ENCODE data around the gene SUSD6. TPM values are rescaled to one million over a fixed set of nuclear protein-coding genes. Genes with fewer than 3 reads are reported as not detected.
"Not testable (repeated sequence)": the region's sequence is repeated elsewhere in the genome, so short reads cannot be mapped to it uniquely, and the experiment has no call there.

The SUSD6 gene
- total RNA-seq, 1 donor from 2014 or later = 67.1 TPM

DNA sequence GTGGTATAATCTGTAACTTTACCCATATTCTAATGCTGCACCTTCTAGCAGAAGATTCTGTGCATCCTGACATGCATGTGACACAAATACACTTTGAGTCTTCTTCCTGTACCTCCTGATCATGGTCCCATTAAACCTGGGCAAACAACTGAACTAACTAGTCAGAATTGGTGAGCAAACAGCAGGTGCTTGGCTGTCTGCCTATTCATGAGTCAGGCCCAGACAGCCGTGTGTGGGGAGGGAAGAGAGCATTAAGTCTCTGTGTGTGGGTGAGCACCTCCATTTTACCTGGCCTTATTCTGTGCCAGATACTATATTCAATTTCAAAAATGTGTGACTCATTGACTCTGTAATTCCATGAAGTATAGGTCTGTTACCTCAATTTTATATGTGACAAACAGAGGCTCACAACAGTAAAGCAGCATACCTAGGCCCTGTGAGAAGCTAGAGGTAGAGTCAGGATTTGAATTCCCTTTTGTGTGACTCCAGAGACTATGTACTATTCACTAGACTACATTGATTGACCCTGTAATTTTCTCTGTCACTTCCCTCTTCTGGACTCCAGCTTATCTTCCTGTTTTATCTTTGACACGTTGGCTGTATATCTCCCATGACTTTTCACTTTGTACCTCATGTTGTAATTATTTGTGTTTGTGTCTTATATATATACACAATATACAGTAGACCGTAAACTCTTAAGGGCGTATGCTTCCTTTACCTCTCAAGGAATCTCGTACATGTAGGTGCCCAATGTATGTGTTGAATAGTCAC lies 32.2 kb downstream of the SUSD6 start:
- Mint-ChIP-seq H3K27ac (peak overlapping the region; percentile 85), H3K36me3 (ENCODE audit: low read depth) (peaks cover 51% of the 10 kb centered on the region), H3K4me1 (peaks cover 91% of the 10 kb centered on the region), H3K9me3 (peaks cover 19% of the 10 kb centered on the region), H3K4me3 (peak overlapping the region; percentile 52), H3K27me3 (no peaks in the 10 kb centered on the region)
- ChIA-PET POLR2A (no interaction called here), CTCF (no interaction called here)
- intact Hi-C loops (cut with micrococcal nuclease) = loop anchor here (2.0 kb wide), 1 partner anchor 23 kb away; no protein-coding TSS in a partner anchor
- ATAC-seq (ENCODE audit: low read depth) (no peak), DNase-seq (no peak)
- TF ChIP-seq, protein P1, sequence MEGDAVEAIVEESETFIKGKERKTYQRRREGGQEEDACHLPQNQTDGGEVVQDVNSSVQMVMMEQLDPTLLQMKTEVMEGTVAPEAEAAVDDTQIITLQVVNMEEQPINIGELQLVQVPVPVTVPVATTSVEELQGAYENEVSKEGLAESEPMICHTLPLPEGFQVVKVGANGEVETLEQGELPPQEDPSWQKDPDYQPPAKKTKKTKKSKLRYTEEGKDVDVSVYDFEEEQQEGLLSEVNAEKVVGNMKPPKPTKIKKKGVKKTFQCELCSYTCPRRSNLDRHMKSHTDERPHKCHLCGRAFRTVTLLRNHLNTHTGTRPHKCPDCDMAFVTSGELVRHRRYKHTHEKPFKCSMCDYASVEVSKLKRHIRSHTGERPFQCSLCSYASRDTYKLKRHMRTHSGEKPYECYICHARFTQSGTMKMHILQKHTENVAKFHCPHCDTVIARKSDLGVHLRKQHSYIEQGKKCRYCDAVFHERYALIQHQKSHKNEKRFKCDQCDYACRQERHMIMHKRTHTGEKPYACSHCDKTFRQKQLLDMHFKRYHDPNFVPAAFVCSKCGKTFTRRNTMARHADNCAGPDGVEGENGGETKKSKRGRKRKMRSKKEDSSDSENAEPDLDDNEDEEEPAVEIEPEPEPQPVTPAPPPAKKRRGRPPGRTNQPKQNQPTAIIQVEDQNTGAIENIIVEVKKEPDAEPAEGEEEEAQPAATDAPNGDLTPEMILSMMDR (IDR thresholded peaks at IDR 0.05) = no peak

DNA sequence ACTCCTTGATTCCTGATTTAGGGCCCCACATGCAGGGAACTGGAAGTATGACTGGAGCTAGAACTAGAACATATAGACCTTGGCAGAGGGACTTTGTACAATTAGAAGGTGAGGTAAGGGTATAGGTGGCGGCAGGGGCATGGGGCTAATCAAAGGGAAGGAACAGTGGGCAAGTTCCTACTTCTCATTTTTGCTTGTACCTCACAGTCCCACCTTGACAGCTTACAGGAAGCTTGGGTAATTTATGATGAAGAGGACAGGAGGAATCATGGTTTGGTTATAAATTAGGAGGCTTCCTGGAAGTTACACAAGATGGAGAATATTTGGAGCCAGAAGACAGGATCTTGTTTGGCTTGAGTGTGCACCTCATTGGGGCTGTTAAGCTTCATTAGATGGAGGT lies 33.4 kb downstream of the SUSD6 start:
- H3K9me3 Mint-ChIP-seq = peaks cover 19% of the 10 kb centered on the region
- H3K27me3 Mint-ChIP-seq = no peaks in the 10 kb centered on the region
- intact Hi-C loops (cut with micrococcal nuclease) = no loop called here
- TF ChIP-seq, protein P1 (IDR thresholded peaks at IDR 0.05) = no peak
- POLR2A ChIA-PET = interaction anchor here (0.6 to 1.0 kb wide), 2 partner anchors 9 to 22 kb away, joined by 3 read pairs; no protein-coding TSS in a partner anchor
- peak overlapping the region; percentile 49 for H3K4me3 Mint-ChIP-seq
- peaks cover 51% of the 10 kb centered on the region for H3K36me3 Mint-ChIP-seq (ENCODE audit: low read depth)
- CTCF ChIA-PET = interaction anchor here (1.4 kb wide), 1 partner anchor 20 kb away, joined by 4 read pairs; no protein-coding TSS in a partner anchor
- no peak for DNase-seq
- ATAC-seq (ENCODE audit: low read depth) = no peak
- peaks cover 92% of the 10 kb centered on the region for H3K4me1 Mint-ChIP-seq
- H3K27ac Mint-ChIP-seq = peak overlapping the region; percentile 74

DNA sequence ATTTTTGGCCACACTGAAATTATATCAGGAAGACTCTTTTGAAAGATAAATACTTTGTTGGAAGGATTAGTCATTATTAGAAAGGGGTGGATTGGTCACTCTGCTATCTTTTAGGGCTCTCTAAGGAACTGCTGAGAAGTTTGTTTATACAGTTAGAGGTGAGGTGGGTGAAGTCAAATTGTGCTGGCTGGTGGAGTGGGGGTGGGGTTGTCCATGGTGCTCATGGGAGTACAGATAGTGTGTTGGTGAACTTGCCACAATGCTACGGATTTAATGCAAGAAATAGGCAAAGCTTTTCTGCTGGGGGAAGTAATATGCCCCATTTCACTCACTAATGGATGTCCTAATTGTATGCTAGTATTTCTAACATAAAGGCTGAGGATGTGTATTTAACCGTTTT lies 35.8 kb downstream of the SUSD6 start:
- TF ChIP-seq, protein P1 (IDR thresholded peaks at IDR 0.05) = no peak
- intact Hi-C loops (cut with micrococcal nuclease) = no loop called here
- ChIA-PET POLR2A (interaction anchor here (1.5 kb wide), 1 partner anchor 8 kb away, joined by 3 read pairs; no protein-coding TSS in a partner anchor), CTCF (no interaction called here)
- no peak for ATAC-seq (ENCODE audit: low read depth)
- no peak for DNase-seq
- Mint-ChIP-seq H3K4me3 (no peak overlapping the region), H3K27me3 (no peaks in the 10 kb centered on the region), H3K36me3 (ENCODE audit: low read depth) (peaks cover 34% of the 10 kb centered on the region), H3K4me1 (peaks cover 96% of the 10 kb centered on the region), H3K27ac (peak overlapping the region; percentile 13), H3K9me3 (peaks cover 12% of the 10 kb centered on the region)

- H3K4me3 Mint-ChIP-seq; DNase-seq; H3K27me3 Mint-ChIP-seq; ATAC-seq (ENCODE audit: low read depth); intact Hi-C loops (cut with micrococcal nuclease); CTCF ChIA-PET; H3K9me3 Mint-ChIP-seq: not testable (repeated sequence)
- POLR2A ChIA-PET = interaction anchor here (1.5 to 1.7 kb wide), 2 partner anchors 8 to 11 kb away, joined by 3 to 6 read pairs; no protein-coding TSS in a partner anchor
- peak overlapping the region; percentile 13 for H3K27ac Mint-ChIP-seq
- H3K36me3 Mint-ChIP-seq (ENCODE audit: low read depth) = peaks cover 30% of the 10 kb centered on the region
- H3K4me1 Mint-ChIP-seq = peaks cover 95% of the 10 kb centered on the region
Measured at GRCh38 chr14:69647642-69648041, 36.2 kb downstream of the SUSD6 start.

- TF ChIP-seq, protein P1 (IDR thresholded peaks at IDR 0.05) = no peak
- Mint-ChIP-seq H3K36me3 (ENCODE audit: low read depth) (peaks cover 21% of the 10 kb centered on the region), H3K27ac (peak overlapping the region; percentile 81), H3K4me1 (peaks cover 95% of the 10 kb centered on the region), H3K27me3 (no peaks in the 10 kb centered on the region), H3K9me3 (no peaks in the 10 kb centered on the region), H3K4me3 (peak overlapping the region; percentile 25)
- ChIA-PET CTCF (interaction anchor here (1.2 kb wide), 2 partner anchors 44 to 64 kb away, joined by 3 to 4 read pairs; no protein-coding TSS in a partner anchor), POLR2A (interaction anchor here (0.9 to 1.7 kb wide), 7 partner anchors 9 to 37 kb away, joined by 3 to 6 read pairs (median 4); no protein-coding TSS in a partner anchor)
- DNase-seq (no peak), ATAC-seq (ENCODE audit: low read depth) (no peak)
- intact Hi-C loops (cut with micrococcal nuclease) = no loop called here
Measured at GRCh38 chr14:69648480-69649451, 37.4 kb downstream of the SUSD6 start.
